K562 (cell line): ENCODE results near the gene ZNF891. TPM values are rescaled to one million over a fixed set of nuclear protein-coding genes. Genes with fewer than 3 reads are reported as not detected.
A peak's percentile ranks its signal among the peaks of the same experiment; 100 is the strongest.

Source experiments
- DDX20 ChIP-seq: fragments of 450-650 bp; IDR thresholded peaks from 2 replicates; pipeline ENCODE4 v1.6.1; 2016; ENCODE audit warnings: missing genetic modification characterization, low read depth, mild to moderate bottlenecking, missing compliant biosample characterization, moderate library complexity
- DPF2 ChIP-seq: fragments of 450-650 bp; IDR thresholded peaks from 2 replicates; pipeline ENCODE4 v1.6.1; 2016
- ETV5 ChIP-seq: sonication (generic); formaldehyde crosslinking; IDR thresholded peaks from 2 replicates; pipeline ENCODE4 v1.4.0; 2020; ENCODE audit warnings: low read depth, mild to moderate bottlenecking, missing genetic modification reagents
- GTF2F1 ChIP-seq: IDR thresholded peaks from 2 replicates; pipeline ENCODE4 v1.6.1; 2011; ENCODE audit warnings: low read depth, low read length, improper control_type of control experiment
- HCFC1 ChIP-seq: IDR thresholded peaks from 2 replicates; pipeline ENCODE4 v1.6.1; 2012; ENCODE audit warnings: low read depth, low read length, improper control_type of control experiment
- HMG20A ChIP-seq: fragments of 450-650 bp; formaldehyde crosslinking; conservative IDR thresholded peaks from 2 replicates; pipeline ENCODE4 v1.4.0; 2020; ENCODE audit warnings: mild to moderate bottlenecking, mixed read lengths
- HNRNPLL ChIP-seq: fragments of 200-400 bp; formaldehyde crosslinking; IDR thresholded peaks from 2 replicates; pipeline ENCODE4 v1.6.1; 2017; ENCODE audit warnings: low read length, low read depth, mild to moderate bottlenecking; ENCODE audit not compliant: poor library complexity, severe bottlenecking
- IFI16 ChIP-seq: fragments of 250-450 bp; sonication (Bioruptor Pico); IDR thresholded peaks from 2 replicates; pipeline ENCODE4 v2.1.2; 2022; ENCODE audit warnings: mild to moderate bottlenecking, inconsistent platforms
- KAT7 ChIP-seq: sonication (generic); formaldehyde crosslinking; IDR thresholded peaks from 2 replicates; pipeline ENCODE4 v1.8.0; 2022; ENCODE audit warnings: missing genetic modification reagents, mild to moderate bottlenecking, borderline replicate concordance
- NCOA4 ChIP-seq: fragments of 450-650 bp; IDR thresholded peaks from 2 replicates; pipeline ENCODE4 v1.6.1; 2018; ENCODE audit warnings: mild to moderate bottlenecking; ENCODE audit not compliant: partially characterized antibody
- NFXL1 ChIP-seq: fragments of 450-650 bp; formaldehyde crosslinking; IDR thresholded peaks from 2 replicates; pipeline ENCODE4 v1.4.0; 2021; ENCODE audit warnings: mild to moderate bottlenecking
- PHF20 ChIP-seq: fragments of 450-650 bp; IDR thresholded peaks from 2 replicates; pipeline ENCODE4 v1.6.1; 2018; ENCODE audit not compliant: partially characterized antibody
- PHF8 ChIP-seq: fragments of 200-600 bp; sonication (generic); IDR thresholded peaks from 2 replicates; pipeline ENCODE4 v1.6.1; 2012; ENCODE audit warnings: mixed run types, mild to moderate bottlenecking, inconsistent platforms, low read length, moderate library complexity, borderline replicate concordance
- PHTF2 ChIP-seq: fragments of 250-450 bp; sonication (Bioruptor Pico); IDR thresholded peaks from 2 replicates; pipeline ENCODE4 v1.5.0; 2021; ENCODE audit warnings: mild to moderate bottlenecking
- PRPF4 ChIP-seq: fragments of 200-400 bp; formaldehyde crosslinking; IDR thresholded peaks from one replicate; pipeline ENCODE4 v1.6.1; 2017; ENCODE audit warnings: low read length, low read depth, mild to moderate bottlenecking; ENCODE audit not compliant: insufficient read depth, poor library complexity, severe bottlenecking
- SUPT5H ChIP-seq: fragments of 450-650 bp; IDR thresholded peaks from 2 replicates; pipeline ENCODE4 v1.6.1; 2016
- TOE1 ChIP-seq, 2 experiments: fragments of 450-650 bp in 1 of 2; sonication (generic) in 1 of 2; formaldehyde crosslinking in 1 of 2; IDR thresholded peaks; 2 replicates each; pipeline versions ENCODE4 v1.7.1 to v1.8.0; 2016 to 2022; ENCODE audit warnings: borderline replicate concordance in 2 of 2, mild to moderate bottlenecking in 2 of 2, antibody characterized with exemption in 1 of 2, inconsistent platforms in 1 of 2, low read depth in 1 of 2, missing genetic modification reagents in 1 of 2, moderate library complexity in 1 of 2
- ZNF431 ChIP-seq: sonication (generic); formaldehyde crosslinking; IDR thresholded peaks from 2 replicates; pipeline ENCODE4 v1.8.0; 2022; ENCODE audit warnings: mild to moderate bottlenecking, missing genetic modification reagents
- ZNF696 ChIP-seq: fragments of 250-450 bp; sonication (Bioruptor Pico); conservative IDR thresholded peaks from 2 replicates; pipeline ENCODE4 v1.4.0; 2020; ENCODE audit warnings: mild to moderate bottlenecking, moderate library complexity
- ZNF699 ChIP-seq: fragments of 250-450 bp; sonication (Bioruptor Pico); IDR thresholded peaks from 2 replicates; pipeline ENCODE4 v1.8.0; 2021; ENCODE audit warnings: mild to moderate bottlenecking, moderate library complexity; ENCODE audit not compliant: insufficient replicate concordance
- ZNF778 ChIP-seq: fragments of 450-650 bp; formaldehyde crosslinking; IDR thresholded peaks from 2 replicates; pipeline ENCODE4 v1.4.0; 2020; ENCODE audit warnings: mild to moderate bottlenecking, moderate library complexity
- polyA plus RNA-seq, 8 experiments: library from polyadenylated mRNA; depleted of rRNA in 4 of 8; stranded (reverse) in 5 of 8; unstranded in 3 of 8; fragments of >200 nt; fragmentation: Nextera tagmentation in 2 of 8; fragmentation: Illumina TruSeq in 1 of 8; extraction: Ambion mirVana in 2 of 8; extraction: Trizol in 1 of 8; gene quantifications; 2 replicates each; pipeline versions ENCODE4 v1.2.1 to v1.2.3, GENCODE V29; 2011 to 2014; ENCODE audit warnings: inconsistent platforms in 1 of 8, missing spikeins in 1 of 8
- total RNA-seq, 7 experiments: library from RNA; depleted of rRNA in 6 of 7; stranded (reverse); fragments of >200 nt in 6 of 7; fragmentation: Illumina TruSeq in 2 of 7; extraction: Trizol in 2 of 7; gene quantifications; 2 replicates each; pipeline versions ENCODE4 v1.2.1 to v1.2.3, GENCODE V29; 2011 to 2021; ENCODE audit warnings: low replicate concordance in 1 of 7
- TF ChIP-seq, protein P1 (sequence below): fragments of 450-650 bp; conservative IDR thresholded peaks from 2 replicates; pipeline ENCODE4 v1.6.1; 2016; ENCODE audit warnings: missing genetic modification characterization, low read depth, mild to moderate bottlenecking, control low read depth, missing compliant biosample characterization
- TF ChIP-seq, protein P2 (sequence below): sonication (generic); formaldehyde crosslinking; IDR thresholded peaks from 2 replicates; pipeline ENCODE4 v1.8.0; 2022; ENCODE audit warnings: missing genetic modification reagents, mild to moderate bottlenecking, moderate library complexity, borderline replicate concordance
- TF ChIP-seq, protein P3 (sequence below): sonication (generic); formaldehyde crosslinking; IDR thresholded peaks from 2 replicates; pipeline ENCODE4 v1.8.1; 2023; ENCODE audit warnings: mild to moderate bottlenecking, missing genetic modification reagents

Gene ZNF891
- total and polyA plus RNA-seq, 9 of the 15 experiments (the other 6 are each of a cell fraction or from before 2014, with no cell fraction given), result 0.41 to 2.0 (median 1.3) TPM

DNA sequence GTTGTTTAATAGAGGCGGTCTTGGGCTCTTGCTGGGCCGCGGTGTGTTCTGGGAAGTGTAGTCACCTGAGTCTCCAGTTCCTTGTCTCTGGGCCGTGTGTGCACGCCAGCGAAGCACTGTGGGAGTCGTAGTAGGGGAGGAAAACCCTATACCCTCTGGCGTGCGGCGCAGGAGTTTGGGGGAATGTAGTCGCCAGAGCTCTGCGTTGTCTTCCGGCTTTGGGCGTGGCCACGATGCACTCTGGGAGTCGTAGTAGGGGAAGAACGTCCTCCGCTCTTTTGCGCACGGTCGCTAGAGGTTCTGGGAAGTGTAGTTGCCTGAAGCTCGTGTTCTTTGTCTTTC is 50.1 kb downstream of the ZNF891 start (continued):
- TF ChIP-seq ETV5 (peak; percentile 90), NFXL1 (no peak), PHTF2 (CRISPR knock-in tag) (no peak), ZNF699 (CRISPR knock-in tag) (no peak), PRPF4 (no peak), PHF20 (peak; percentile 80), ZNF696 (CRISPR knock-in tag) (no peak), ZNF778 (CRISPR knock-in tag) (no peak), HCFC1 (peak; percentile 94), GTF2F1 (no peak), KAT7 (CRISPR knock-in tag) (no peak), IFI16 (CRISPR knock-in tag) (no peak), NCOA4 (no peak), PHF8 (no peak), SUPT5H (no peak), HNRNPLL (peak; percentile 70), HMG20A (CRISPR knock-in tag) (no peak), DPF2 (no peak), TOE1 (IDR thresholded peaks at IDR 0.05; ENCODE audit: borderline replicate concordance) (no peak), TOE1 (CRISPR knock-in tag; IDR thresholded peaks at IDR 0.05; ENCODE audit: borderline replicate concordance, low read depth) (no peak), DDX20 (tag) (no peak), ZNF431 (CRISPR knock-in tag) (no peak)
- TF ChIP-seq, protein P1, sequence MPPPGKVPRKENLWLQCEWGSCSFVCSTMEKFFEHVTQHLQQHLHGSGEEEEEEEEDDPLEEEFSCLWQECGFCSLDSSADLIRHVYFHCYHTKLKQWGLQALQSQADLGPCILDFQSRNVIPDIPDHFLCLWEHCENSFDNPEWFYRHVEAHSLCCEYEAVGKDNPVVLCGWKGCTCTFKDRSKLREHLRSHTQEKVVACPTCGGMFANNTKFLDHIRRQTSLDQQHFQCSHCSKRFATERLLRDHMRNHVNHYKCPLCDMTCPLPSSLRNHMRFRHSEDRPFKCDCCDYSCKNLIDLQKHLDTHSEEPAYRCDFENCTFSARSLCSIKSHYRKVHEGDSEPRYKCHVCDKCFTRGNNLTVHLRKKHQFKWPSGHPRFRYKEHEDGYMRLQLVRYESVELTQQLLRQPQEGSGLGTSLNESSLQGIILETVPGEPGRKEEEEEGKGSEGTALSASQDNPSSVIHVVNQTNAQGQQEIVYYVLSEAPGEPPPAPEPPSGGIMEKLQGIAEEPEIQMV (tag), result no peak
- TF ChIP-seq, protein P2, sequence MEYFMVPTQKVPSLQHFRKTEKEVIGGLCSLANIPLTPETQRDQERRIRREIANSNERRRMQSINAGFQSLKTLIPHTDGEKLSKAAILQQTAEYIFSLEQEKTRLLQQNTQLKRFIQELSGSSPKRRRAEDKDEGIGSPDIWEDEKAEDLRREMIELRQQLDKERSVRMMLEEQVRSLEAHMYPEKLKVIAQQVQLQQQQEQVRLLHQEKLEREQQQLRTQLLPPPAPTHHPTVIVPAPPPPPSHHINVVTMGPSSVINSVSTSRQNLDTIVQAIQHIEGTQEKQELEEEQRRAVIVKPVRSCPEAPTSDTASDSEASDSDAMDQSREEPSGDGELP (CRISPR knock-in tag), result peak; percentile 65; the same call in 1 of the 2 replicates
- TF ChIP-seq, protein P3, sequence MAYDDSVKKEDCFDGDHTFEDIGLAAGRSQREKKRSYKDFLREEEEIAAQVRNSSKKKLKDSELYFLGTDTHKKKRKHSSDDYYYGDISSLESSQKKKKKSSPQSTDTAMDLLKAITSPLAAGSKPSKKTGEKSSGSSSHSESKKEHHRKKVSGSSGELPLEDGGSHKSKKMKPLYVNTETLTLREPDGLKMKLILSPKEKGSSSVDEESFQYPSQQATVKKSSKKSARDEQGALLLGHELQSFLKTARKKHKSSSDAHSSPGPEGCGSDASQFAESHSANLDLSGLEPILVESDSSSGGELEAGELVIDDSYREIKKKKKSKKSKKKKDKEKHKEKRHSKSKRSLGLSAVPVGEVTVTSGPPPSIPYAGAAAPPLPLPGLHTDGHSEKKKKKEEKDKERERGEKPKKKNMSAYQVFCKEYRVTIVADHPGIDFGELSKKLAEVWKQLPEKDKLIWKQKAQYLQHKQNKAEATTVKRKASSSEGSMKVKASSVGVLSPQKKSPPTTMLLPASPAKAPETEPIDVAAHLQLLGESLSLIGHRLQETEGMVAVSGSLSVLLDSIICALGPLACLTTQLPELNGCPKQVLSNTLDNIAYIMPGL, result no peak
